Upper lobe of left lung (tissue), 4 donors: ENCODE results near the gene ZACN.
A peak's percentile ranks its signal among the peaks of the same experiment; 100 is the strongest.

Experiments
- CTCF ChIP-seq, 6 experiments: fragments of 450-650 bp in 4 of 6; fragments of 200-600 bp in 2 of 6; sonication (generic) in 2 of 6; IDR thresholded peaks; one replicate each; pipeline ENCODE4 v1.5.1; 2016 to 2019; ENCODE audit warnings: antibody characterized with exemption in 6 of 6
- EP300 ChIP-seq, 4 donors: sonication (generic); formaldehyde crosslinking; IDR thresholded peaks; one replicate each; pipeline ENCODE4 v1.5.1; 2017; ENCODE audit warnings: antibody characterized with exemption in 4 of 4, control low read depth in 2 of 4
- POLR2A ChIP-seq, 4 donors: fragments of 450-650 bp; IDR thresholded peaks; one replicate each; pipeline ENCODE4 v1.5.1; 2016 to 2017; ENCODE audit warnings: antibody characterized with exemption in 4 of 4, mild to moderate bottlenecking in 2 of 4
- POLR2AphosphoS5 ChIP-seq, 2 donors: sonication (generic); formaldehyde crosslinking; IDR thresholded peaks; one replicate each; pipeline ENCODE4 v1.5.1; 2017; ENCODE audit warnings: antibody characterized with exemption in 2 of 2

GRCh38 chr17:76103274-76104139, 24.5 kb downstream of the ZACN start, which contains the start of gene EXOC7:
- TF ChIP-seq CTCF (IDR thresholded peaks at IDR 0.05) (peak in 1 of 6 experiments; percentile 6), POLR2A (IDR thresholded peaks at IDR 0.05) (peak in 3 of 4 donors; percentile 20 to 78 (median 60)), POLR2AphosphoS5 (IDR thresholded peaks at IDR 0.05) (peak; percentile 55 to 85), EP300 (IDR thresholded peaks at IDR 0.05) (no peak)
